Erythroblast (primary cell): ENCODE measurements around the gene PIM3.

Source experiments
- DNase-seq, 2 experiments: peaks; one replicate each; lab custom pipeline; 2025; lab: John Stamatoyannopoulos, UW
- GATA1 ChIP-seq: IDR thresholded peaks from 2 replicates; pipeline ENCODE4 v1.6.1; 2011; ENCODE audit warnings: low read depth, mild to moderate bottlenecking, control low read depth, low read length, moderate library complexity
- POLR2A ChIP-seq: IDR thresholded peaks from 2 replicates; pipeline ENCODE4 v1.6.1; 2011; ENCODE audit warnings: mild to moderate bottlenecking, low read length

PIM3 gene

DNA sequence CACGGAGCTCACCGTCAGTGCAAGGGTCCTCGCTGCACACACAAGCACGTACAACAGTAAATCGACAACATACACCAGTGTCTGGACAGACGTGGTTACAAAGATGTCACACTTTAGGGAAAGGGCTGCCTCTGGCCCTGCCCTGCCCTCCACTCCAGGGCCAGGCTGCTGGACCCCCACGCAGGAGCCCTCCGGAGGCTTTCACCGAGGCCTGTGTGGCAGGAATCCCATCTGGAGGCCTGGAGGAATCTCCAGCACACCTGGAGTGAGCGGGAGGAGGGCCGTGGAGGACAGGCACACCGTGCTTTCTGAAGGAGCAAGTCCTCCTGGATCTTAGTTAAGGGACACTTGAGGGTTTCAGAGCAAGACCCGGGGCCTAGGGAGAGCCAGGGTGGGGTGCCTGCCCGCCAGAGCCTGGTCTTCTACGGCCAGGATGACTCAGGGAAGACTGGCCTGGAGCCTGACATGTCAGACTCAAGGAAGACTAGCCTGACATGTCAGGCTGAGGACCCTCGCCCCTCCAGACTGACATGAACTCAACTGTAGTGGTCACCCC is 2.1 kb upstream of the PIM3 start:
- DNase-seq: no peak
- TF ChIP-seq GATA1 (no peak), POLR2A (no peak)

GRCh38 chr22:49958931-49959781 is 1.4 kb upstream of the PIM3 start:
- no peak for DNase-seq
- TF ChIP-seq GATA1 (no peak), POLR2A (no peak)

DNA sequence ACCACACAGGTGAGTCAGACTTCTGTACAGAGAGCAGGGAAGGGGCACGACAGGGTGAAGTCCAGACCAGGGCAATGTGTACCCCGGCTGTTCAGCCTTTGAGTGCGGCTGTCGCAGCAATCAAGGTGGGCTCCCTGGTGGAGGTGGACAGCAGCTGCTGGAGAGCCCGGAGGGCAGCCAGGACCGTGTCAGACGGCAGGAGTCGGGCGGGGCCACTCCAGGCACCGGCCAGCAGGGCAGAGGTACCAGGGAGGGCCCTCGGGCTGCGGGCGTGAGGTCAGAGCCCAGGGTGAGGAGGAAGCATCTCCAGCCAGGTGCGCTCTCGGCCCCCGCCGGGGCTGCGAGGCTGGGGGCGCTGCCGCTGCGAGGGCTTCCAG is 802 bp upstream of the PIM3 start:
- no peak for DNase-seq
- TF ChIP-seq POLR2A: no peak
- TF ChIP-seq GATA1: no peak

- no peak for TF ChIP-seq POLR2A
- TF ChIP-seq GATA1: no peak
- DNase-seq: peak; percentile 76 to 85
Measured at GRCh38 chr22:49961005-49961600, 531 bp downstream of the PIM3 start.

DNA sequence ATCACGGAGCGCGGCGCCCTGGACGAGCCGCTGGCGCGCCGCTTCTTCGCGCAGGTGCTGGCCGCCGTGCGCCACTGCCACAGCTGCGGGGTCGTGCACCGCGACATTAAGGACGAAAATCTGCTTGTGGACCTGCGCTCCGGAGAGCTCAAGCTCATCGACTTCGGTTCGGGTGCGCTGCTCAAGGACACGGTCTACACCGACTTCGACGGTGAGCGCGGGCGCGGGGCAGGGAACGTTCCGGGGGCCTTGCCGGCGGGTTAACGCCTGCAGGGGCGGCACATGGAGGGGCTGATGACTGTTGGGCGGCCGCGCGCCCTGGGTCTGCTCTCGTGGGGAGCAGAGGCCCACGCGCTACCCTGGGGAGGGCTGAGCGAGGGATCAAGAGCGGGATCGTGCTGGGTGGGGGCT is 1.0 kb downstream of the PIM3 start:
- no peak for TF ChIP-seq GATA1
- TF ChIP-seq POLR2A: no peak
- DNase-seq: no peak

GRCh38 chr22:49962012-49962750 is 1.6 kb downstream of the PIM3 start:
- DNase-seq: peak; percentile 52 to 74
- TF ChIP-seq POLR2A (no peak), GATA1 (no peak)

DNA sequence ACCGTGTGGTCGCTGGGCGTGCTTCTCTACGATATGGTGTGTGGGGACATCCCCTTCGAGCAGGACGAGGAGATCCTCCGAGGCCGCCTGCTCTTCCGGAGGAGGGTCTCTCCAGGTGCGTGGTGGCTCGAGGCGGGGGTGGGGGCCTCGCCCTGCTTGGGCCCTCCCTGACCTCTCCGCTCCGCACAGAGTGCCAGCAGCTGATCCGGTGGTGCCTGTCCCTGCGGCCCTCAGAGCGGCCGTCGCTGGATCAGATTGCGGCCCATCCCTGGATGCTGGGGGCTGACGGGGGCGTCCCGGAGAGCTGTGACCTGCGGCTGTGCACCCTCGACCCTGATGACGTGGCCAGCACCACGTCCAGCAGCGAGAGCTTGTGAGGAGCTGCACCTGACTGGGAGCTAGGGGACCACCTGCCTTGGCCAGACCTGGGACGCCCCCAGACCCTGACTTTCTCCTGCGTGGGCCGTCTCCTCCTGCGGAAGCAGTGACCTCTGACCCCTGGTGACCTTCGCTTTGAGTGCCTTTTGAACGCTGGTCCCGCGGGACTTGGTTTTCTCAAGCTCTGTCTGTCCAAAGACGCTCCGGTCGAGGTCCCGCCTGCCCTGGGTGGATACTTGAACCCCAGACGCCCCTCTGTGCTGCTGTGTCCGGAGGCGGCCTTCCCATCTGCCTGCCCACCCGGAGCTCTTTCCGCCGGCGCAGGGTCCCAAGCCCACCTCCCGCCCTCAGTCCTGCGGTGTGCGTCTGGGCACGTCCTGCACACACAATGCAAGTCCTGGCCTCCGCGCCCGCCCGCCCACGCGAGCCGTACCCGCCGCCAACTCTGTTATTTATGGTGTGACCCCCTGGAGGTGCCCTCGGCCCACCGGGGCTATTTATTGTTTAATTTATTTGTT is 2.4 kb downstream of the PIM3 start:
- DNase-seq: no peak

GRCh38 chr22:49963647-49964026 is 3.1 kb downstream of the PIM3 start:
- no peak for DNase-seq
- no peak for TF ChIP-seq GATA1
- TF ChIP-seq POLR2A: no peak

More for the DNA sequence above, 2.4 kb downstream of the PIM3 start:
- no peak for TF ChIP-seq POLR2A
- no peak for TF ChIP-seq GATA1

- TF ChIP-seq GATA1 (no peak), POLR2A (no peak)
- no peak for DNase-seq
Measured at GRCh38 chr22:49964136-49965090, 3.8 kb downstream of the PIM3 start.

DNA sequence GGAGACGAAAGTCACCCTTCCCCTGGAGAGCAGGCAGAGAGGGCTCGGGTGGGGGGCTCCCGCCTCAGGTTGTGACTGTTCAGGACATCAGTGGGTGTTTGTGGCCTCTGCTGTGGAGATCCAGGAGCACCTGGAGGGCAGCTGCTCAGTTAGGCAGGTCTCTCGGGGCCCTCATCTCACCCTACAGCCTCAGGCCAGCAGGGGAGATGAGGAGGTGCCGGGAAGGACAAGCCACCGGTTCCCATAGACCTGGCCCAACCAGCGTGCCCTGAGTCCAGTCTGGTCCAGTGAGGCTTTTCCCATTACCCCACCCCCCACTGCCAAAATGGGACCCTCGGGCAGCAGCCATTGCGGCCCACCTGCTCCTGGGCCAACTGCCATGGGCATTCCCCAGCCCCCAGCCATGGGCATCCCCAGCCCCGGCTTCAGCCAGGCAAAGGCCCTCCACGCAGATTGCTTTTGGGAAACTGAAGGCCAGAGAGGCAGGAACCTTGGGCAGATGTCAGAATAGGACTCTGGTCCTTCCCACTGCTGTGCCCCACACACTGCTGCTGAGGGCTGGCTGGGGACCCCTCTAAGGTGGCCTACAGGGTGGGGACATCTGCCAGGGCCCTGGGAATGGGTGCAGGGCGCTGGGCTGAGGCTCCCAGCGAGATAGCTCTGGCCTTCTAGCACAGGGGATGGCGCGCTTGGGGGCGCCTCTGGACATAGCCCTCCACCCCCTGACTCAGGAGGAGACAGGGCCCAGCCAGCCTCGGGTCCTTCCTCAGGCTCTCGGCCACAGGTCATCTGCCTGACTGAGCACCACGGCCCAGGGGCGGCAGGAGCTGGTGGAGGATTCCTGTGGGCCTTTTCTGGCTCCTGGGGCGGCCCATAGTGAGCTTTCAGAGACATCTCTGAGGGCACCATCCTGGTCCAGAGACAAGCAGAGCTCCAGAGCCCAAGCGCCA is 4.8 kb downstream of the PIM3 start:
- DNase-seq: no peak
- TF ChIP-seq POLR2A (no peak), GATA1 (no peak)

DNA sequence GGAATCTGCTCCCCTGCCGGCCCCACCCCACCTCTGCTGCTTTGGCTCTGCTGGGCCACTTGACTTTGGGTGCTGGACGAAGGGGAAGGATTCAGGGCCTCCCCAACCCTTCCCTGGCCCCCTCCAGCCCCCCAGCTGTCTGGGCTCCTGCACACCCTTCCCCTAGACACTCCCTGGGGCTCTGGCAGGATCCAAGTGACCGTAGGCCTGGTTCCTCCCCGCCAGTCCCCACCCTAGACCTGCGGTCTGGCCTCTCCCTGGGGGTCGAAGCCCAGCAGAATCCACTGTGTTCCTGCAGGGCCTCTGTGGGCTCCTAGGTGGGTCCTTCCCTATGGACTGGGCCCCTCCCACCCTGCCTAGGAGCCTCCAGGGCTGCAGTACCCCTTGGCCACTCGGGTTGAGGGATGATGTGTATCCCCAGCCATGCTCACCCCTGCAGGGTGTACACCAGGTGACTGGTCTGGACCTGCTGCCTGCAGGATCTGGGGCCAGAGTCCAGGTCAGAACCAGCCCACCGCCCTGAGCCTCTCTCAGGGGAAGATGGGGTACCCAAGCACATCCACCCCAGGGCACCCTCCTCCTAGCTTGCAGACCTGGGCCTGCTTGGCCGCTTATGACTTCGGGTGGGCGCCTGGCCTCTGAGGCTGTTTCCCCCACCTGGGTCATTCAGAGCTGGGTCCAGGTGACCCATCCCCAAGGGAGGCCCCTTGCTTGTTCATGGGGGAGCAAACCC is 5.6 kb downstream of the PIM3 start:
- TF ChIP-seq POLR2A (no peak), GATA1 (no peak)
- no peak for DNase-seq
